ENCODE results near the gene ROR1. TPM values are rescaled to one million over a fixed set of nuclear protein-coding genes. Genes with fewer than 3 reads are reported as not detected.

ROR1 gene
- total RNA-seq, 1 experiment from 2014 or later = 2.7 TPM

DNA sequence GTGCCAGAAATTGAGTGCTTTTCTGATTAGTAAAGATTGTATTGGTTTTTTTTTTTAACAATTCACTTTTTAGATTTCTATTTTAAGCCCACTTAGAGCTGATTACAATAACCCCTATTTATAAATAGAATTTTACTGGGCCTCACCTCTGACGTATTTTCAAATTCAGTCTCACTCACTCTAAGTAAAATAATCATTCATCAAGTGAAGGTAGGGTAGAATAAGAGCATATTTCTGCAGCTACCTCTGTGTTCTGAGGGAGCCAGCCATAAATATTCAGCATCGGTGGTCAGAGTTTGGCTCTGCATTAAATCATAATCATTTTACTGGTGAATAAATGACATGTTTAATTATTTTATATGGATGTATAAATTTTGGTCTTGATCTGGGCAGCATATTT lies 333.8 kb downstream of the ROR1 start:
- H3K4me2 ChIP-seq (ENCODE audit: low read length) = no peak overlapping the region
- peaks cover 0 to 10% of the 10 kb centered on the region in 2 experiments; a peak in 1 of 4 replicates for H3K4me1 ChIP-seq (ENCODE audit: control insufficient read depth in 1 of 2, insufficient read depth in 2 of 2, low read length in 2 of 2)
- BruUV-seq (replicated peaks) = no TSS peak
- no peak overlapping the region for H2AFZ ChIP-seq (ENCODE audit: low read depth, low read length, poor library complexity, severe bottlenecking)
- ChIA-PET CTCF (no interaction called here), RAD21 (ENCODE audit: low non-redundant PET in 1 of 2, low total read pairs in 2 of 2, uncharacterized antibody in 2 of 2, unreplicated experiment in 2 of 2) (no interaction called here), POLR2A (no interaction called here)
- DNase-seq (ENCODE audit: low read depth, low spot score) = no peak
- H3K9me2 ChIP-seq (ENCODE audit: insufficient read depth) = no peaks in the 10 kb centered on the region
- H4K20me1 ChIP-seq (ENCODE audit: insufficient read depth) = no peaks in the 10 kb centered on the region
- no peaks in the 10 kb centered on the region for H3K9me3 ChIP-seq (ENCODE audit: control insufficient read depth in 1 of 2, insufficient read depth in 1 of 2, low read depth in 1 of 2, low read length in 2 of 2)
- TF ChIP-seq, protein P1, sequence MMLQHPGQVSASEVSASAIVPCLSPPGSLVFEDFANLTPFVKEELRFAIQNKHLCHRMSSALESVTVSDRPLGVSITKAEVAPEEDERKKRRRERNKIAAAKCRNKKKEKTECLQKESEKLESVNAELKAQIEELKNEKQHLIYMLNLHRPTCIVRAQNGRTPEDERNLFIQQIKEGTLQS (IDR thresholded peaks at IDR 0.05) = no peak
- TF ChIP-seq, protein P2, sequence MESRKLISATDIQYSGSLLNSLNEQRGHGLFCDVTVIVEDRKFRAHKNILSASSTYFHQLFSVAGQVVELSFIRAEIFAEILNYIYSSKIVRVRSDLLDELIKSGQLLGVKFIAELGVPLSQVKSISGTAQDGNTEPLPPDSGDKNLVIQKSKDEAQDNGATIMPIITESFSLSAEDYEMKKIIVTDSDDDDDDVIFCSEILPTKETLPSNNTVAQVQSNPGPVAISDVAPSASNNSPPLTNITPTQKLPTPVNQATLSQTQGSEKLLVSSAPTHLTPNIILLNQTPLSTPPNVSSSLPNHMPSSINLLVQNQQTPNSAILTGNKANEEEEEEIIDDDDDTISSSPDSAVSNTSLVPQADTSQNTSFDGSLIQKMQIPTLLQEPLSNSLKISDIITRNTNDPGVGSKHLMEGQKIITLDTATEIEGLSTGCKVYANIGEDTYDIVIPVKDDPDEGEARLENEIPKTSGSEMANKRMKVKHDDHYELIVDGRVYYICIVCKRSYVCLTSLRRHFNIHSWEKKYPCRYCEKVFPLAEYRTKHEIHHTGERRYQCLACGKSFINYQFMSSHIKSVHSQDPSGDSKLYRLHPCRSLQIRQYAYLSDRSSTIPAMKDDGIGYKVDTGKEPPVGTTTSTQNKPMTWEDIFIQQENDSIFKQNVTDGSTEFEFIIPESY (IDR thresholded peaks at IDR 0.05; ENCODE audit: extremely low read depth, insufficient replicate concordance, low read length) = no peak
- no peak for TF ChIP-seq JUND (IDR thresholded peaks at IDR 0.05)
- no peak for TF ChIP-seq POLR2AphosphoS5 (IDR thresholded peaks at IDR 0.05; ENCODE audit: low read depth, low read length)
- TF ChIP-seq, protein P3, sequence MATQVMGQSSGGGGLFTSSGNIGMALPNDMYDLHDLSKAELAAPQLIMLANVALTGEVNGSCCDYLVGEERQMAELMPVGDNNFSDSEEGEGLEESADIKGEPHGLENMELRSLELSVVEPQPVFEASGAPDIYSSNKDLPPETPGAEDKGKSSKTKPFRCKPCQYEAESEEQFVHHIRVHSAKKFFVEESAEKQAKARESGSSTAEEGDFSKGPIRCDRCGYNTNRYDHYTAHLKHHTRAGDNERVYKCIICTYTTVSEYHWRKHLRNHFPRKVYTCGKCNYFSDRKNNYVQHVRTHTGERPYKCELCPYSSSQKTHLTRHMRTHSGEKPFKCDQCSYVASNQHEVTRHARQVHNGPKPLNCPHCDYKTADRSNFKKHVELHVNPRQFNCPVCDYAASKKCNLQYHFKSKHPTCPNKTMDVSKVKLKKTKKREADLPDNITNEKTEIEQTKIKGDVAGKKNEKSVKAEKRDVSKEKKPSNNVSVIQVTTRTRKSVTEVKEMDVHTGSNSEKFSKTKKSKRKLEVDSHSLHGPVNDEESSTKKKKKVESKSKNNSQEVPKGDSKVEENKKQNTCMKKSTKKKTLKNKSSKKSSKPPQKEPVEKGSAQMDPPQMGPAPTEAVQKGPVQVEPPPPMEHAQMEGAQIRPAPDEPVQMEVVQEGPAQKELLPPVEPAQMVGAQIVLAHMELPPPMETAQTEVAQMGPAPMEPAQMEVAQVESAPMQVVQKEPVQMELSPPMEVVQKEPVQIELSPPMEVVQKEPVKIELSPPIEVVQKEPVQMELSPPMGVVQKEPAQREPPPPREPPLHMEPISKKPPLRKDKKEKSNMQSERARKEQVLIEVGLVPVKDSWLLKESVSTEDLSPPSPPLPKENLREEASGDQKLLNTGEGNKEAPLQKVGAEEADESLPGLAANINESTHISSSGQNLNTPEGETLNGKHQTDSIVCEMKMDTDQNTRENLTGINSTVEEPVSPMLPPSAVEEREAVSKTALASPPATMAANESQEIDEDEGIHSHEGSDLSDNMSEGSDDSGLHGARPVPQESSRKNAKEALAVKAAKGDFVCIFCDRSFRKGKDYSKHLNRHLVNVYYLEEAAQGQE (IDR thresholded peaks at IDR 0.05; ENCODE audit: low read depth) = no peak
- no peak for TF ChIP-seq SIN3A (IDR thresholded peaks at IDR 0.05; ENCODE audit: low read depth)
- TF ChIP-seq ELF1 (IDR thresholded peaks at IDR 0.05; ENCODE audit: borderline replicate concordance, low read depth) = no peak
- no peak for TF ChIP-seq RAD21 (IDR thresholded peaks at IDR 0.05; ENCODE audit: low read depth)
- TF ChIP-seq EZH2phosphoT487 (IDR thresholded peaks at IDR 0.05; ENCODE audit: borderline replicate concordance) = no peak
- no peak overlapping the region for H3K27ac ChIP-seq (ENCODE audit: low read depth, low read length)
- H3K27me3 ChIP-seq (ENCODE audit: insufficient read depth, low read length) = no peaks in the 10 kb centered on the region
- intact Hi-C loops (cut with micrococcal nuclease) = no loop called here
- H3K9ac ChIP-seq (ENCODE audit: low read length) = no peak overlapping the region
- no peak overlapping the region for H3K4me3 ChIP-seq (replicated peaks in 1 of 2; ENCODE audit: low read depth in 1 of 2, low read length in 2 of 2)
- no peaks in the 10 kb centered on the region for H3K79me2 ChIP-seq (ENCODE audit: insufficient read depth, low read length)
- no peaks in the 10 kb centered on the region for H3K36me3 ChIP-seq (ENCODE audit: control insufficient read depth in 1 of 2, insufficient read depth in 2 of 2, low read length in 2 of 2)
- no peak for ATAC-seq

Measured in HCT116 (cell line).